Measurements from ENCODE around the gene TMEM109.

The TMEM109 gene

GRCh38 chr11:60924110-60924905, 10.3 kb downstream of the TMEM109 start, which contains the start of gene TMEM132A (continued):
- no peak for TF ChIP-seq CTCF (tag by site-specific recombination; IDR thresholded peaks at IDR 0.05)
- TF ChIP-seq ZNF133 (tag by site-specific recombination; IDR thresholded peaks at IDR 0.05), result no peak
- no peak for TF ChIP-seq ZNF48 (tag by site-specific recombination; IDR thresholded peaks at IDR 0.05)
- TF ChIP-seq ZNF596 (tag by site-specific recombination; IDR thresholded peaks at IDR 0.05), result 0 out of 2 replicates have a peak, but pooled peaks have one; percentile 16
- no peak for TF ChIP-seq ZNF549 (tag by site-specific recombination; IDR thresholded peaks at IDR 0.05)
- TF ChIP-seq ZNF514 (tag by site-specific recombination; IDR thresholded peaks at IDR 0.05), result no peak
- TF ChIP-seq ZNF274 (IDR thresholded peaks at IDR 0.05; ENCODE audit: low read length), result no peak
- TF ChIP-seq ZNF274 (tag by site-specific recombination; IDR thresholded peaks at IDR 0.05; ENCODE audit: borderline replicate concordance), result no peak
- no peak; the same call in 1 of the 2 replicates for TF ChIP-seq ZNF561 (tag by site-specific recombination; IDR thresholded peaks at IDR 0.05; ENCODE audit: borderline replicate concordance)
- TF ChIP-seq YY1 (tag by site-specific recombination; IDR thresholded peaks at IDR 0.05), result peak; percentile 47; the same call in 1 of the 2 replicates
- TF ChIP-seq GLIS1 (tag by site-specific recombination; IDR thresholded peaks at IDR 0.05), result 0 out of 2 replicates have a peak, but pooled peaks have one; percentile 17
- TF ChIP-seq ZNF654 (tag by site-specific recombination; IDR thresholded peaks at IDR 0.05; ENCODE audit: low read depth), result no peak
- TF ChIP-seq ZNF670 (tag by site-specific recombination; IDR thresholded peaks at IDR 0.05; ENCODE audit: low read depth), result no peak
- TF ChIP-seq ZNF530 (tag by site-specific recombination; IDR thresholded peaks at IDR 0.05; ENCODE audit: low read depth), result no peak
- peak; percentile 47; the same call in 1 of the 2 replicates for TF ChIP-seq ZNF76 (tag by site-specific recombination; IDR thresholded peaks at IDR 0.05; ENCODE audit: borderline replicate concordance, low read depth)
- peak; percentile 67; the same call in 1 of the 2 replicates for TF ChIP-seq MZF1 (tag by site-specific recombination; IDR thresholded peaks at IDR 0.05; ENCODE audit: borderline replicate concordance)
- TF ChIP-seq SCRT2 (tag by site-specific recombination; IDR thresholded peaks at IDR 0.05), result 0 out of 2 replicates have a peak, but pooled peaks have one; percentile 15
- peak; percentile 30; the same call in 1 of the 2 replicates for TF ChIP-seq SP3 (tag by site-specific recombination; IDR thresholded peaks at IDR 0.05)
- 0 out of 2 replicates have a peak, but pooled peaks have one; percentile 58 for TF ChIP-seq INSM2 (tag by site-specific recombination; IDR thresholded peaks at IDR 0.05)
- no peak for TF ChIP-seq ZNF529 (tag by site-specific recombination; IDR thresholded peaks at IDR 0.05; ENCODE audit: insufficient replicate concordance)
- TF ChIP-seq ZNF513 (tag by site-specific recombination; IDR thresholded peaks at IDR 0.05), result no peak
- TF ChIP-seq, protein P1, sequence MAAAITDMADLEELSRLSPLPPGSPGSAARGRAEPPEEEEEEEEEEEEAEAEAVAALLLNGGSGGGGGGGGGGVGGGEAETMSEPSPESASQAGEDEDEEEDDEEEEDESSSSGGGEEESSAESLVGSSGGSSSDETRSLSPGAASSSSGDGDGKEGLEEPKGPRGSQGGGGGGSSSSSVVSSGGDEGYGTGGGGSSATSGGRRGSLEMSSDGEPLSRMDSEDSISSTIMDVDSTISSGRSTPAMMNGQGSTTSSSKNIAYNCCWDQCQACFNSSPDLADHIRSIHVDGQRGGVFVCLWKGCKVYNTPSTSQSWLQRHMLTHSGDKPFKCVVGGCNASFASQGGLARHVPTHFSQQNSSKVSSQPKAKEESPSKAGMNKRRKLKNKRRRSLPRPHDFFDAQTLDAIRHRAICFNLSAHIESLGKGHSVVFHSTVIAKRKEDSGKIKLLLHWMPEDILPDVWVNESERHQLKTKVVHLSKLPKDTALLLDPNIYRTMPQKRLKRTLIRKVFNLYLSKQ (tag by site-specific recombination; IDR thresholded peaks at IDR 0.05; ENCODE audit: borderline replicate concordance), result no peak
- peak; percentile 86 for TF ChIP-seq ZNF24 (tag by site-specific recombination; IDR thresholded peaks at IDR 0.05)
- peak; percentile 53; the same call in 1 of the 2 replicates for TF ChIP-seq ZFP37 (tag by site-specific recombination; IDR thresholded peaks at IDR 0.05)
- TF ChIP-seq ZNF155 (tag by site-specific recombination; IDR thresholded peaks at IDR 0.05), result no peak
- TF ChIP-seq ZNF404 (tag by site-specific recombination; IDR thresholded peaks at IDR 0.05), result no peak
- TF ChIP-seq ZNF398 (tag by site-specific recombination; IDR thresholded peaks at IDR 0.05), result peak; percentile 89
- TF ChIP-seq, protein P2, sequence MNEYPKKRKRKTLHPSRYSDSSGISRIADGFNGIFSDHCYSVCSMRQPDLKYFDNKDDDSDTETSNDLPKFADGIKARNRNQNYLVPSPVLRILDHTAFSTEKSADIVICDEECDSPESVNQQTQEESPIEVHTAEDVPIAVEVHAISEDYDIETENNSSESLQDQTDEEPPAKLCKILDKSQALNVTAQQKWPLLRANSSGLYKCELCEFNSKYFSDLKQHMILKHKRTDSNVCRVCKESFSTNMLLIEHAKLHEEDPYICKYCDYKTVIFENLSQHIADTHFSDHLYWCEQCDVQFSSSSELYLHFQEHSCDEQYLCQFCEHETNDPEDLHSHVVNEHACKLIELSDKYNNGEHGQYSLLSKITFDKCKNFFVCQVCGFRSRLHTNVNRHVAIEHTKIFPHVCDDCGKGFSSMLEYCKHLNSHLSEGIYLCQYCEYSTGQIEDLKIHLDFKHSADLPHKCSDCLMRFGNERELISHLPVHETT (tag by site-specific recombination; IDR thresholded peaks at IDR 0.05), result peak; percentile 43; the same call in 1 of the 2 replicates
- TF ChIP-seq ZNF658 (tag by site-specific recombination; IDR thresholded peaks at IDR 0.05), result no peak

Data from HEK293 (cell line).